Right ventricle myocardium superior (tissue), 1 donor: ENCODE results near the gene PTPRN2. TPM values are rescaled to one million over a fixed set of nuclear protein-coding genes. Genes with fewer than 3 reads are reported as not detected.
A peak's percentile ranks its signal among the peaks of the same experiment; 100 is the strongest.
"Not testable (repeated sequence)": the region's sequence is repeated elsewhere in the genome, so short reads cannot be mapped to it uniquely, and the experiment has no call there.

Experiments
- ATAC-seq: fragments of 200-7000 bp; cut with Tn5 transposase; one replicate; pipeline ENCODE4 v1.9.1; 2020; ENCODE audit warnings: mild to moderate bottlenecking; ENCODE audit not compliant: poor library complexity
- DNase-seq: peaks from one replicate; pipeline ENCODE4 v3.0.0-alpha.2; 2020
- intact Hi-C: fragments of 100-400 bp; cut with DNase I; formaldehyde crosslinking; loops from one replicate; pipeline ENCODE4 v1.11.2; 2022
- total RNA-seq: library from RNA; stranded (reverse); fragmentation: NEBNext Ultra II Directional; extraction: Animal tissue kit (Norgen Biotek cat#: 25700); gene quantifications from one replicate; pipeline ENCODE4 v1.2.1, GENCODE V29; 2021
- donor health status: DM: no; HTN: yes; CAD: no; lungs with severe emphysema.

PTPRN2 gene
- total RNA-seq, 1 donor from 2014 or later: 1.2 TPM

- ATAC-seq (no peak), DNase-seq (no peak)
- intact Hi-C loops: no loop called here
Observed at GRCh38 chr7:158357898-158358821, 229.5 kb downstream of the PTPRN2 start.

DNA sequence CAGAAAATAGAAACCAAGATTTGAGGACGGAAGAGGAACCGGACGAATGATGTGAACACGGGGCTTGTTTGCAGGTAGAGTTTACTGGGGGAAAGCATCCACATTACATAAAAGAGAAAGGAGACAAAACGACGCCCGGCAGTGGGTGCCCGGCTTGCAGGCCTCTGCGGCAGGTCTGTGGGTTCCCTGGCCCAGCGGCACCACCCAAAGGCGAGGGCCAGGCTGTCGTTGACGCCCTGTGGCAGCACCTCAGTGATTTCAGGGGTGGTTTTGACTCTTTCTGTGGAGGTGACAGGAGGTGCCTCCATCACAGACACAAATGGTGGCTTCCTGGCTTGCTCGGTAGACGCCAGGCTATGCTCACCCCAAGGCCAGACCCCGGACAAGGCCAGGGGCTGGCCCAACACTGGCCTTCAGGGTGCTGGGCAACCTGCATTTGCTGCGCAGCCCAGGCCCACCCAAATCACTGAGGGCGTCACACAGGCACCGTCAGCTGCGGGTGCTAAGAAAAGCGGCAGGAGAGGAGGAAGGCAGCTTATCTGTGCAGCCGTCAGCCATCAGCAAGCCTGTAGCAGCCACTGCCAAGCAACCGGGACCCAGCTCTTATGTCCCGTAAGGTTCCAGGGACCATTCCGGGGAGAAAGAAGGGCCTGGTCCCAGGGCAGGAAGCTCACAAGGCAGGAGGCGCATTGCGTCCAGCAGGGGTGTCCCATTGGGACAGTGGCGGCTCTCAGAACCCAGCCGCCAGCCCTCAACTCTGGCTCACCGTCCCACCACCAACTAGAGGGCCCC lies 230.3 kb downstream of the PTPRN2 start:
- intact Hi-C loops: no loop called here
- no peak for ATAC-seq
- DNase-seq: no peak

GRCh38 chr7:158356454-158356853 lies 231.2 kb downstream of the PTPRN2 start:
- intact Hi-C loops: no loop called here
- ATAC-seq (no peak), DNase-seq (no peak)

DNA sequence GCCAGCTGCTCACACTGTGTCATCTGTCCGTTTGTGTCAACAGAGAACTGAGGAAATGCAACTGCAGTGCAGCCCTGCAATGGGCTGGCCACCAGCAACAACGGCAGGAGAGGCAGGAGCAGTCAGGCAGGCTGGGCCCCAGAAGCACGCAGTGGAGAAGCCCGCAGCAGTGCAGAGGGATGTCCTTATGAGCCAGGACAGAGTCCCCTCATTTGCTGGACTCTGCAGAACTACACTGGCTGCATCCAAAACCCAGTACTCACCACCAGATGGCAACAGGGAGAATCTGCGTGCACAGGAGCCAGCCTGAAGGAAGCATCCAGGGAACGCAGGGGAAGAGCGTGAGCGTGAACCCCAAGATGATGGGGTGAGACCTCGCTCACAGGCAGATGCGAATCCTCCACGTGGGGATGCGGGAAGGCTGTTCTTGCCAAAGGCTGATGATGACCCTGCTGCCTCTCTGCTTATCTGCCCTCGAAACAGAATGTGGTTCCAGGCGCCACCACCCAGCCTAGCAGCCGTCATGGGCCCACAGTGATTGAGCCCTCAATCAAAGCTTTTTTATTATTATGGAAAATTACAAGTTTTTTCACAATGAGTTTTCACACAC lies 232.1 kb downstream of the PTPRN2 start:
- no peak for DNase-seq
- intact Hi-C loops: no loop called here
- no peak for ATAC-seq

DNA sequence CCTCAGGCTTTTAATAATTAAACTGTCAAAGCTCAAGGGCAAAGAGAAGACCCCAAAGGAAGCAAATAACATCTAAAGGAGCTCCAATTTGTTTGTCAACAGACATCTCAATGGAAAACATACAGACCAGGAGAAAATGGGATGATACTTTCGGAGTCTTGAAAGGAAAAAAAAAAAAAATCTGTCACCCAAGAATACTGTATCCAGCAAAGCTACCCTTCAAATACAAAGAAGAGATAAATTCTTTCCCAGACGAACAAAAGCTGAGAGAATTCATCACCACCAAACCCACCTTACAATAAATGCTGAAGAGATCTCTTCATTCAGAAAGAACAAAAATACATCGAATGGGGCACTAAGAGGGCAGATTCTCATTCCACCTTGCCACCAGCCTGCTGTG lies 232.8 kb downstream of the PTPRN2 start:
- intact Hi-C loops: no loop called here
- DNase-seq (no peak), ATAC-seq (no peak)

GRCh38 chr7:158353606-158354570 lies 233.7 kb downstream of the PTPRN2 start:
- no peak for ATAC-seq
- intact Hi-C loops: no loop called here
- DNase-seq: no peak

DNA sequence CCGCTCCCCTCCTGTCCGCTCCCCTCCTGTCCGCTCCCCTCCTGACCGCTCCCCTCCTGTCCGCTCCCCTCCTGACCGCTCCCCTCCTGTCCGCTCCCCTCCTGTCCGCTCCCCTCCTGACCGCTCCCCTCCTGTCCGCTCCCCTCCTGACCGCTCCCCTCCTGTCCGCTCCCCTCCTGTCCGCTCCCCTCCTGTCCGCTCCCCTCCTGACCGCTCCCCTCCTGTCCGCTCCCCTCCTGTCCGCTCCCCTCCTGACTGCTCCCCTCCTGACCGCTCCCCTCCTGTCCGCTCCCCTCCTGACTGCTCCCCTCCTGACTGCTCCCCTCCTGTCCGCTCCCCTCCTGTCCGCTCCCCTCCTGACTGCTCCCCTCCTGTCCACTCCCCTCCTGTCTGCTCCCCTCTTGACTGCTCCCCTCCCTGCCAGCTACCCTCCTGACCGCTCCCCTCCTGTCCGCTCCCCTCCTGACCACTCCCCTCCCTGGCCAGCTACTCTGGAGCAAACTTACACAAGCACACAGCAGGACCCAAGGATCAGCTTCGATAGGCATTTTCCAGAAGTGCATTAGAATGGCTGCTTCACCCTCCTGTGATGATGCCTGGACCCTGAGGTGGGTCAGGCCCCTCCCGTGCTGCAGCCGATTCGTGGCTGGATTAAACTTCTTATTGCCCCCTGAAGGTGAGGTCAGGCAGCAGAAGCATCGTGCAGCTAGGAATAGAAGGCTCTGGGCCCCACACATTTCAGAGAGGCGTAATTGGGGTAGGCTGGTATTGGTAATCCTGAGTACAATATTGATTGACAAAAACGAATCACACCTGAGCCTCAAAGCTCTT lies 235.5 kb downstream of the PTPRN2 start:
- DNase-seq, ATAC-seq, intact Hi-C loops: not testable (repeated sequence)

DNA sequence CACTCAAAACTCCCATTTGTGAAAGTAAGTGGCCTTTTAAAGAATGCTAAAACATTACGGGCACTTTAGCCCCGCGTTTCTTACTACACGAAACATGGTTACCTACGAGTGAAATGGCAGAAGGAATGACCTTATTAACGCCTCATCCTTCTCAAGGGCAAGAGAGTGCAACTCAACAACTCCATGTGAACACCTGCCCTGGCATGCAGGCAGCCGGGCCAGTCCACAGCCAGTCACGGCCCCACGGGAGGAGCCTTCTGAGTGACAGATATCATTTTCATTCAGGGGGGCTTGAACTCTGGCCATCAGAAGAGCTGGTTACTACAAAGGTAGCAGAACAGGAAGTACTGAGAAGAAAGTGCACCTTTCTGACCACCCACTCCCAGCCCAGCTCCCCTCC lies 236.1 kb downstream of the PTPRN2 start:
- DNase-seq (peak; percentile 6), ATAC-seq (no peak)
- intact Hi-C loops: no loop called here

GRCh38 chr7:158351051-158351450 lies 236.6 kb downstream of the PTPRN2 start:
- ATAC-seq: no peak
- intact Hi-C loops: no loop called here
- DNase-seq: no peak

DNA sequence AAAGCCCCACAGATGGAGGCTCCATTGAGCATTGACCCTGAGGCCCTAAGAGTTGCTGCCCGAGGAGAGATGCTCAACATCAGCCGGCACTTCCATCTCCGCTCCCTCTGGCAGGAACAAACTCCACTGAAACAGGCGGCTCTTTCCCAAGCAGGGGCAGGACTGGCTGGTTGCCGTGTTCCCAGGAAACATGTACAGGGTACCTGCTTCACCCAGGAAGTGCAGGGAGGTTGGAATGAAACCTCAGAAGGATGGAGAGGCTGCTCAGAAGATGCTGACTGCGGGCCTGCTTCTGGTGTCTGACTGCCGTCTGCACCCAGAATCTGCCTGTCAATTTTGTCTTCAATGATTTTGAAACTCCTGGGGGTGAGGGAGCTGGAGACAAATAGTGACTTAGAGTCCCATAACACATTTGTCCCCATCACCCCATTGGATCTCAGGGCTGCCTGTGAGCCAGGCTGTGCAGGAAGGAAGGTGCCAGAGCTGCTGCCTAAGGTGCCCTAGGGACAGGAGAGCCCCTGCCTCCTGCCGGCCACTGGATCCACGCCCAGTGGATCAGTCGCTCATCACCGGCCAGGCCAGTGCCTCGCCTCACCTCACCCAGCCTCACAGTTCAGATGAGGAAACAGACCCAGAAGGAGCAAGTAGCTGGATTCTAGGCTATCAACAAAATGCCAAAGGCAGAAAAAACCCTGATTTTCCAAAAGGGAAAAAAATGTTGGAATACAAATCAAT lies 237.3 kb downstream of the PTPRN2 start:
- ATAC-seq: no peak
- no peak for DNase-seq
- intact Hi-C loops: no loop called here

- ATAC-seq (no peak), DNase-seq (no peak)
- intact Hi-C loops: no loop called here
Observed at GRCh38 chr7:158348446-158348845, 239.2 kb downstream of the PTPRN2 start.

GRCh38 chr7:158348039-158348438 lies 239.6 kb downstream of the PTPRN2 start:
- DNase-seq, intact Hi-C loops, ATAC-seq: not testable (repeated sequence)

GRCh38 chr7:158345731-158346130 lies 241.9 kb downstream of the PTPRN2 start:
- DNase-seq: no peak
- intact Hi-C loops: no loop called here
- ATAC-seq: no peak

GRCh38 chr7:158344706-158345300 lies 242.8 kb downstream of the PTPRN2 start:
- ATAC-seq: no peak
- DNase-seq: no peak
- intact Hi-C loops: no loop called here

GRCh38 chr7:158343936-158344455 lies 243.6 kb downstream of the PTPRN2 start:
- no peak for DNase-seq
- intact Hi-C loops: no loop called here
- no peak for ATAC-seq

DNA sequence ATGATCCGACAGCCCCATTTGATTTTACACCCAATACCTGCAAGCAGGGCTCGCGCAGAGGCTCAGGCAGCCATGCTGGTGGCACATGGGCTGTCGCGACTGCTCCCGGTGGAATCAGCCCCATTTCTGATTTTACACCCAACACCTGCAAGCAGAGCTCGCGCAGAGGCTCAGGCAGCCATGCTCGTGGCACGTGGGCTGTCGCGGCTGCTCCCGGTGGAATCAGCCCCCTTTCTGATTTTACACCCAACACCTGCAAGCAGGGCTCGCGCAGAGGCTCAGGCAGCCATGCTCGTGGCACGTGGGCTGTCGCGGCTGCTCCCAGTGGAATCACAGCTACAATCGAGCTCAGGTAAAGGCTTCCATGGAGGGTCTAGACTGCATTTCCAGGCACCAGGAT lies 244.1 kb downstream of the PTPRN2 start:
- DNase-seq (no peak), ATAC-seq (no peak)
- intact Hi-C loops: no loop called here
